HUES64 (cell line): Measurements from ENCODE around the gene SH3BP1.
A peak's percentile ranks its signal among the peaks of the same experiment; 100 is the strongest.
"Not testable (repeated sequence)": the region's sequence is repeated elsewhere in the genome, so short reads cannot be mapped to it uniquely, and the experiment has no call there.

Experiments
- H3K27ac ChIP-seq: 2 replicates; pipeline ENCODE4 v1.7.0; 2013; ENCODE audit warnings: low read depth, low read length, inconsistent platforms
- H3K27me3 ChIP-seq: 2 replicates; pipeline ENCODE4 v1.6.1; 2013; ENCODE audit warnings: mild to moderate bottlenecking, low read length; ENCODE audit not compliant: insufficient read depth
- H3K36me3 ChIP-seq: 2 replicates; pipeline ENCODE4 v1.6.1; 2013; ENCODE audit warnings: mild to moderate bottlenecking, low read length; ENCODE audit not compliant: insufficient read depth
- H3K4me1 ChIP-seq: 2 replicates; pipeline ENCODE4 v1.6.1; 2013; ENCODE audit warnings: mild to moderate bottlenecking, low read length, moderate library complexity; ENCODE audit not compliant: insufficient read depth
- H3K4me3 ChIP-seq: 2 replicates; pipeline ENCODE4 v1.5.1; 2013; ENCODE audit warnings: mild to moderate bottlenecking, low read length, moderate library complexity
- H3K9ac ChIP-seq: 2 replicates; pipeline ENCODE4 v1.6.1; 2013; ENCODE audit warnings: mild to moderate bottlenecking, low read depth, low read length
- H3K9me3 ChIP-seq: 2 replicates; pipeline ENCODE4 v1.6.1; 2013; ENCODE audit warnings: low read depth, low read length; ENCODE audit not compliant: insufficient read depth
- WGBS: fragments of 150-250, 120-280 bp; methylation state at CpG from one replicate; pipeline ENCODE4 v1.1.7; 2013; ENCODE audit warnings: missing lambda C conversion rate; 5-methylcytosine and 5-hydroxymethylcytosine counted together

Gene SH3BP1

GRCh38 chr22:37607010-37607934, 32.2 kb upstream of the SH3BP1 start:
- WGBS: 5% methylated on average over 42 of the region's 44 CpGs
- peak overlapping the region; percentile 46; the same call in 1 of the 2 replicates for H3K9ac ChIP-seq
- peak overlapping the region; percentile 21; the same call in 1 of the 2 replicates for H3K27ac ChIP-seq

GRCh38 chr22:37607935-37608476, 31.5 kb upstream of the SH3BP1 start:
- no peaks in the 10 kb centered on the region for H3K27me3 ChIP-seq
- H3K27ac ChIP-seq: peak overlapping the region; percentile 99
- peak overlapping the region; percentile 95 for H3K9ac ChIP-seq
- H3K4me3 ChIP-seq: peak overlapping the region; percentile 78
- no peaks in the 10 kb centered on the region for H3K9me3 ChIP-seq
- H3K4me1 ChIP-seq: no peaks in the 10 kb centered on the region
- no peaks in the 10 kb centered on the region for H3K36me3 ChIP-seq
- 2% methylated on average over 16 of the region's 17 CpGs for WGBS

More at GRCh38 chr22:37607010-37607934, 32.2 kb upstream of the SH3BP1 start:
- no peaks in the 10 kb centered on the region for H3K27me3 ChIP-seq
- H3K36me3 ChIP-seq: no peaks in the 10 kb centered on the region
- H3K9me3 ChIP-seq: no peaks in the 10 kb centered on the region
- 0 out of 2 replicates have a peak, but pooled peaks cover under 1% of the 10 kb centered on the region for H3K4me1 ChIP-seq
- H3K4me3 ChIP-seq: peak overlapping the region; percentile 78

GRCh38 chr22:37608477-37609239, 30.8 kb upstream of the SH3BP1 start, which contains the start of gene GGA1:
Gene GGA1 (plus strand): TSS chr22:37608834. CDS start chr22:37608861, 27 bp downstream.
- Histone ChIP-seq H3K27ac (peak within 1 kb of the TSS; percentile 99), H3K4me3 (peak within 1 kb of the TSS; percentile 78)

DNA sequence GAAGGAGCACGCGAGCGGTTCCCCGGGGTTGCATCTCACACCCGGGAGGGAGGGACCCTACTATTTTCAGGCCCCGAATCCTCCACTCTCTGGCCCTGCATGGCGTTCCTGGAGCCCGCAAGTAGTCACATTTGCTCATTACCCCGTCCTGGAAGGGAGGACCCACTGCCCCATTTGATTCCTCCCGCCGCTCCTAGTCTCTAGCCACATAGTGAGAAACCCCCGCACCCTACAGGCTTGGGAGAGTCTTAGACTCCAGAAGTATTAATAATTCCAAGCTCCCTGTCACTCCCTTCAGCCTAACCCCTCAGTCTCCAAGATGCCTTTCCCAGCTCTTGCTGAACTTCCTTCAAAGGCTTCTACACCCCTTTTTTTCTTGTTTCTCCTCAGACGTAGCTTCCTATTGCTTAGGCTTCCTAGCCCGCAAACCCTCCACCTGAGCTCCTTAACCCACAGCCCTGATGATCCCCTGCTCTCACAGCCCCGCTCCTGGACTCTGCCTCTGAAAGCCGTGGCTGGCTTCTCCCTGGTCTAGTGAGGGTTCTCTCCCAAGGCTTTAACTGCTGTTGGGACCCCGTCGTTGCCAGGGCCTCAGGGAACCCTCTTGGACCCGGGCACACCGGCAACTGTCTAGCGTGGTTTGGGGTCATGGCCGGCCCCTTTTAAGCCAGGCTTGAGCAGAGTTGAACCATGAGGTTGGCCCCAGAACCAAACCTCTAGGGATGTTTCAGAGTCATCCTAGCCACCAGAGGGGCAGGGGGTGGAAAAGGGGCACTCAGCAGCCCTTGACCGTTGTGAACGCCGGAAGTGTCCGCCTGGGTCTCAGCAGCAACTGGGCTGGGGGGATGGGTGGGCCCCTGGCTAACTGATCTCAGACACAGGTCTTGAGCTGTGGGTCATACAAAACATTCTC, 30.0 kb upstream of the SH3BP1 start:
- Histone ChIP-seq H3K4me1 (no peaks in the 10 kb centered on the region), H3K9ac (peak overlapping the region; percentile 84), H3K27ac (peak overlapping the region; percentile 99; the same call in 1 of the 2 replicates), H3K27me3 (no peaks in the 10 kb centered on the region), H3K4me3 (peak overlapping the region; percentile 78), H3K9me3 (no peaks in the 10 kb centered on the region), H3K36me3 (peaks cover 7% of the 10 kb centered on the region; the same call in 1 of the 2 replicates)
- 17% methylated on average over 26 of the region's 26 CpGs for WGBS

More at GRCh38 chr22:37608477-37609239, 30.8 kb upstream of the SH3BP1 start, which contains the start of gene GGA1:
- H3K36me3 ChIP-seq: no peaks in the 10 kb centered on the region
- H3K9me3 ChIP-seq: no peaks in the 10 kb centered on the region
- no peaks in the 10 kb centered on the region for H3K27me3 ChIP-seq
- H3K9ac ChIP-seq: peak within 1 kb of the TSS; percentile 95
- no peaks in the 10 kb centered on the region for H3K4me1 ChIP-seq
- under 1% methylated on average over 82 of the region's 82 CpGs for WGBS

DNA sequence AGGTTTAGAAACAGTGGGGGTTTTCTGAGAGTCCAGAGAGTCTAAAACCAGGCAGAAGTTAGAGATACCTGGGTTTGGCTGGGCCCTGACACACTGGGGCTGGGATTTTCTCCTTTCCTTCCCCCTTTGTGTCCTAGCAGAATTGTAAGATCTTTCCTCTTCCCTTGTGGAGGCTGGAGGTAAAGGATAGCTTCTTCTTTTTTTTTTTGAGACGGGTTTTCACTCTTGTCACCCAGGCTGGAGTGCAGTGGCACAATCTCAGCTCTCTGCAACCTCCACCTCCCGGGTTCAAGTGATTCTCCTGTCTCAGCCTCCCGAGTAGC, 29.4 kb upstream of the SH3BP1 start:
- H3K27me3 ChIP-seq, H3K4me1 ChIP-seq, H3K27ac ChIP-seq, H3K9me3 ChIP-seq, H3K9ac ChIP-seq: not testable (repeated sequence)
- 88% methylated on average over 3 of the region's 3 CpGs for WGBS
- Histone ChIP-seq H3K4me3 (peak overlapping the region; percentile 78), H3K36me3 (peaks cover 11% of the 10 kb centered on the region; the same call in 1 of the 2 replicates)

DNA sequence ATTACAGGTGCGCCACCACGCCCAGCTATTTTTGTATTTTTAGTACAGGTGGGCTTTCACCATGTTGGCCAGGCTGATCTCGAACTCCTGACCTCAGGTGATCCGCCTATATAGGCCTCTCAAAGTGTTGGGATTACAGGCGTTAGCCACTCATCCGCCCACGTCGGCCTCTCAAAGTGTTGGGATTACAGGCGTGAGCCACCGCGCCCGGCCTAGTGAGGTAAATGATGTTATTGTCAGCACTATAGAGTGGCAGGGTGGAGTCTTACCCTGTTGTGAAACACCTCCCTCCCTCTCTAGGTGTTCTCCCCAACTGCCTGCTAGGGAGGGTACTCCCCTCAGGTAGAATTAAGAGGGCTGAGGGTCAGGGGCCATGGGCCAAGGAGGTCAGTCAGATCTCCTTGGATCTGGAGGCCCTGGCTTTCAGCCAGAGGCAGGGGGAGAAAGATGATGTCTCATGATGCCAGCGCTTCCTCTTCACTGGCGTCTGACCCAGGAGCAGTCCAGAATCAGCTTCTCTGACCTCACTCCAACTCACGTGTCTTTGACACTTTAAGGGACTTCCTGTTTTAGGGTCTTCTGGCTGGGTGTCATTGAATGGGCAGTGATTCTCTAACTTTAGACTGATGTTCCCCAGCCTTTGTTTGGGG, 28.9 kb upstream of the SH3BP1 start:
- Histone ChIP-seq H3K36me3 (peaks cover 11% of the 10 kb centered on the region; the same call in 1 of the 2 replicates), H3K4me1 (no peaks in the 10 kb centered on the region), H3K27me3 (no peaks in the 10 kb centered on the region), H3K9me3 (no peaks in the 10 kb centered on the region), H3K27ac (no peak overlapping the region), H3K9ac (no peak overlapping the region), H3K4me3 (no peak overlapping the region)
- 96% methylated on average over 15 of the region's 15 CpGs for WGBS

- Histone ChIP-seq H3K36me3 (peaks cover 14% of the 10 kb centered on the region), H3K9ac (no peak overlapping the region), H3K9me3 (no peaks in the 10 kb centered on the region), H3K27ac (no peak overlapping the region), H3K27me3 (no peaks in the 10 kb centered on the region), H3K4me3 (no peak overlapping the region), H3K4me1 (no peaks in the 10 kb centered on the region)
- 93% methylated on average over 6 of the region's 6 CpGs for WGBS
Measured at GRCh38 chr22:37611207-37611606, 28.3 kb upstream of the SH3BP1 start.

DNA sequence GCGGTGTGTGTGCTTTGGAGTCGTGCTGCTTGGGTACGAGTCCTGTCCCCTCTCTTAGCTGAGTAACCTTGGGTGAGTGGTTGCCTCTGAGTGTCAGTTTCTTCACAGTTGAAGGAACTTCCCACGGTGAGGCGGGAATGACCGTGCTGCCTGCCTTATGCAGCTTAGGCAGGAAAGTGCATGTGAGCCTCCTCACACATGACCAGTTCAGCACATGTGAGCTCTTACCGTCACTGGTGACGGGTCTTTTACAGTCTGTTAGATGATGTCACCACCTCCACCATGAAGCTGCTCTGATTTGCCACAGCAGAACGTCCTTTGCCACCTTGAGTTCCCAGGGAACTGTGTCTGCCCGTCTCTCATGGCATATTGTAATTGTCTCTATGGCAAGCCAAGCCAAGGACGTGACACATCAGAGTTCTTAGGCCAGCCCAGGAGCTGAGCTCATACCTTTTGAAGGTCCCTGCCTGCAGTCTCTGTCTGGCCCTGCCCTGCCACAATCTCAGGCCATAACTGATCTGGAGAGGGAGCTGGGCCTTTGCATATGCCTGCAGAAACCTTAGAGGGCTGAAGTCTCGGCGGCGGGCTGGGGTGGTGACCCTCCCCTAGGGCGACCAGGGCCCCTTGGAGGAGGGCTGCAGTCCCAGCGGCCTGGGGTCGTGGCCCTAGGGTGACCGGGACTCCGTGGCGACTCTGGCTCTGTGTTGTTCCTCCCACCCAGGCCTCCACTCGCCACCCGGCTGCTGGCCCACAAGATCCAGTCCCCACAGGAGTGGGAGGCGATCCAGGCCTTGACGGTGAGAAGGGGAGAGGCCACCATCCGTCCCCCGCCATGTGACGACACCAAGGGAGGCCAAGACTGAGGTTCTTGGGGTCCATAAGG, 23.0 kb upstream of the SH3BP1 start:
- no peak overlapping the region for H3K27ac ChIP-seq
- no peaks in the 10 kb centered on the region for H3K27me3 ChIP-seq
- H3K36me3 ChIP-seq: peaks cover 59% of the 10 kb centered on the region
- H3K4me1 ChIP-seq: no peaks in the 10 kb centered on the region
- H3K9ac ChIP-seq: no peak overlapping the region
- H3K4me3 ChIP-seq: no peak overlapping the region
- 95% methylated on average over 27 of the region's 27 CpGs for WGBS
- no peaks in the 10 kb centered on the region for H3K9me3 ChIP-seq

- no peaks in the 10 kb centered on the region for H3K9me3 ChIP-seq
- no peaks in the 10 kb centered on the region for H3K27me3 ChIP-seq
- H3K4me1 ChIP-seq: no peaks in the 10 kb centered on the region
- WGBS: 100% methylated on average over 1 of the region's 1 CpG
- no peak overlapping the region for H3K9ac ChIP-seq
- peaks cover 64% of the 10 kb centered on the region for H3K36me3 ChIP-seq
- no peak overlapping the region for H3K4me3 ChIP-seq
- no peak overlapping the region for H3K27ac ChIP-seq
Measured at GRCh38 chr22:37617431-37617830, 22.0 kb upstream of the SH3BP1 start.
